ENCODE measurements around the gene VWCE. TPM values are rescaled to one million over a fixed set of nuclear protein-coding genes. Genes with fewer than 3 reads are reported as not detected.

The VWCE gene
- polyA plus RNA-seq, 1 donor (not counting 4 experiments of a cell fraction or from before 2014, with no cell fraction given) = 0.30 TPM

Other genes starting within 250 kb of the VWCE start
- gene CD5, start 192.8 kb downstream of the VWCE start, polyA plus RNA-seq = not detected in 3 replicates
- 5.7 to 9.5 TPM (median 8.0 TPM) in 3 replicates for gene VPS37C, start 133.9 kb downstream of the VWCE start, polyA plus RNA-seq
- gene PGA3, start 91.8 kb downstream of the VWCE start, polyA plus RNA-seq = not detected in 3 replicates
- not detected in 3 replicates for gene PGA4, start 73.0 kb downstream of the VWCE start, polyA plus RNA-seq
- gene PGA5, start 54.1 kb downstream of the VWCE start, polyA plus RNA-seq = not detected in 3 replicates
- 187 to 236 TPM (median 212 TPM) in 3 replicates for gene DDB1, start 37.8 kb upstream of the VWCE start, polyA plus RNA-seq
- 15.4 to 23.1 TPM (median 18.3 TPM) in 3 replicates for gene TKFC, start 37.9 kb upstream of the VWCE start, polyA plus RNA-seq
- 42.3 to 124 TPM (median 62.3 TPM) in 3 replicates for gene CYB561A3, start 66.6 kb upstream of the VWCE start, polyA plus RNA-seq
- 66.1 to 118 TPM (median 85.4 TPM) in 3 replicates for gene TMEM138, start 67.1 kb upstream of the VWCE start, polyA plus RNA-seq
- 14.4 to 22.4 TPM (median 17.2 TPM) in 3 replicates for gene TMEM216, start 97.3 kb upstream of the VWCE start, polyA plus RNA-seq
- gene CPSF7, start 134.7 kb upstream of the VWCE start, polyA plus RNA-seq = 24.6 to 60.6 TPM (median 34.5 TPM) in 3 replicates
- gene SDHAF2, start 134.8 kb upstream of the VWCE start, polyA plus RNA-seq = 55.1 to 71.3 TPM (median 56.4 TPM) in 3 replicates
- not detected in 3 replicates for gene LRRC10B, start 213.4 kb upstream of the VWCE start, polyA plus RNA-seq

All from keratinocyte (primary cell).